NCI-H2196 treated with DMSO at 0.1 percent for 48 hours (cell line): Measurements from ENCODE around the gene C2CD5.

Experiments
- DNase-seq: peaks from one replicate; lab custom pipeline; 2025; ENCODE audit not compliant: unreplicated experiment; lab: John Stamatoyannopoulos, UW

C2CD5 gene

GRCh38 chr12:22415342-22416309 is 128.7 kb downstream of the C2CD5 start:
- DNase-seq = peak; percentile 54

DNA sequence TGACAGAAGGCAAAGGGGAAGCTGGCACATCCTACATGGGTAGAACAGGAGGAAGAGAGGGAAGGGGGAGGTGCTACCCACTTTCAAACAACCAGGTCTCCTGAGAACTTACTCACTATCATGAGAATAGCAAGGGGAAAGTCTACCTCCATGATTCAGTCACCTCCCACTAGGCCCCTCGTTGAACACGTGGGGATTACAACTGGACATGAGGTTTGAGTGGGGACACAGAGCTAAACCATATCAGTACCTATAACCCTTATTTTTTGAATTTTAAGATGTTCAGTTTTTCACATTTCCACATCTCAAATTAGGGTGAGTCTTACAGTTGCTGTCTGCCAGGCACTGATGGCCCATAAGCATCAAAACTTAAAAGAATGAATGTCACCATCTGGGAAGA is 129.6 kb downstream of the C2CD5 start:
- no peak for DNase-seq

GRCh38 chr12:22413592-22413991 is 130.8 kb downstream of the C2CD5 start:
- DNase-seq = no peak

- no peak for DNase-seq
Observed at GRCh38 chr12:22412581-22412980, 131.8 kb downstream of the C2CD5 start.

DNA sequence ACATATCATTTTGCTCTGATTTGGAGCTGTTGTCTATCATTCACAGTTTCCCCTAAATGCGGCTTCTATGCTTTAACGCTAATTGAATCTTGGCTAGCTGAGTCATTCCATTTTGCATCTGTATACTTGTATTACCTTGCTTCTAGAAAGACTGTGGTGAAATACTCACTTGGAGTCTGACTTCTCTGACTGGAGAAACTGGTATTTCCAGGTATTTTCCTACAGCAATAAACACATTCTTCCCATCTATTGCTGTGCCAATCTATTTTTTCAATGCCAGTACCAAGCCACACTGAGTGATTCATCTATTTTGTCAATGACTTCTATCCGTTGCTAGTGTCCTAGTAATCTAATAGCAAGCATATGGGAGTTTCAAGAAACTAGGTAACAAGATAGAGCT is 133.9 kb downstream of the C2CD5 start:
- DNase-seq = no peak

GRCh38 chr12:22409377-22410164 is 134.8 kb downstream of the C2CD5 start:
- DNase-seq = no peak

DNA sequence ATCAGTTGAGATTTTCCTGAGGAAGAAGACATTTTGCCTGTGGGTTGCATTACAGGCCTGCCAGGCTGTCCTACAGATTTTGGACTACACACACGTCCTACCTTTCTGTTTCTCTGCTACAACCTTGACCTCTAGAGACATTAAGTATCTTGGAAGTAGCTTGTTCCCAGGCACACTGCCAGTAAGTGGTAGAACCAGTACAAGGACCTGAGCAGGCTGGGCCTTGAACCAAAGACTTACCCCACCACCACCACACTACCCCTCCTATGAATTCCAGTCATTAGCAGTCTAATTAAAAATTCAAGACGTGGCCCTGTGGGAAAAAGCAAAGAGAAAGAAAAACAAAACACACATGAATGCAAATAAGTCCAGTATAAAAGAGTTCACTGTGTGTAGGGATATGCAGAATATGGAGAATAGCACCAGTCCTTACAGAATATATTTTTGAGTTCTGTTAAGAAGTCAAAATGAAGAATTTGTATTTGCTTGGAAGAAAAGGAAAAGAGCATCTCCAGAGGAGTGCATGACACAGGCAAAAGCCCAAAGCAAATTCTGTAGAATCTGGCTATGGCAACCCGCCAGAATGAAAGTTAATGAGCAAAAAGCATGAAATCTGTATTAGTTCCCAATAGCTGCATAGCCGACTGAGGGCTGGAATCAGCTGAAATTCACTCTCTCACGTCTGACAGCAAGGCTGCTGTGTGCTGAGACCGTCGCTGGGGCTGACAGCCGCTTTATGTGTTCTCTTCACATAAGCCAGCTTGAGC is 135.5 kb downstream of the C2CD5 start:
- DNase-seq = no peak

GRCh38 chr12:22407397-22407796 is 136.9 kb downstream of the C2CD5 start:
- no peak for DNase-seq

GRCh38 chr12:22406627-22407026 is 137.7 kb downstream of the C2CD5 start:
- no peak for DNase-seq

DNA sequence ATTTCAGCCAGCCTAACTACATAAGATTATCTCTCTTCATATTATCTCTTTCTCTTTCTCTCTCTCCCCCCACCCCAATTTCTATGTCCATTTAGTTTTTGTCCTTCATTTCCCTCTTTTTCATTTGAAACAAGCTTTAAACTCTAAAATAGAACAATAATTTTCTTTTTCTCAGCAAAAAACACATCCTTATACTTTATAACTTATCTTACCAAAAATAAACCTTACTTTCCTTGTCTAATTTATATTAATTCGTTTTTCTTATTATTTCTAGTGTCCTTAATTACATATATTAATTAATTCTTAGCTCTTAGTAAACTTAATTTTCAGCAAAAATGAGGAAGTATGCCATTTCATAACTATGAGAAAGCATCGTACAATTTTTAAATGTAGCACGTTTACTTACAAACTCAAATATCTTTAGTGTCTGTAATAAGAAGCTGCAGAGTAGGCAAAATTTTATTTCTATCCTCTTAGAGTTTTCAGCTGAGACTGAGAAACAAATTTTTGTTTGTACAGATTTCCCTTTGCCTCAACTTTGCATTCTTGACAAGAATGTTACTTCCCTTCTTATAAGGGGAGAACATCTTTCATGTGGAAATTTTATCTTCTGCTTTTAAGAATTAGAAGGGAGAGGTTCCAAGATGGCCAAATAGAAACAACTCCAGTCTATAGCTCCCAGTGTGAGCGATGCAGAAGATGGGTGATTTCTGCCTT is 144.7 kb downstream of the C2CD5 start:
- DNase-seq = no peak
